ENCODE data around the gene AGXT2. TPM values are rescaled to one million over a fixed set of nuclear protein-coding genes. Genes with fewer than 3 reads are reported as not detected.

The AGXT2 gene
- total RNA-seq, 5 donors from 2014 or later (not counting 1 experiment from before 2014, with no cell fraction given), result not detected

GRCh38 chr5:35069188-35069587, 21.4 kb upstream of the AGXT2 start:
- no peak overlapping the region for H3K27ac Mint-ChIP-seq
- H3K36me3 Mint-ChIP-seq, result no peaks in the 10 kb centered on the region
- no peak for ATAC-seq (replicated peaks in 1 of 4)
- Histone ChIP-seq H3K4me1 (ENCODE audit: control insufficient read depth in 1 of 2, extremely low read depth in 1 of 2, insufficient read depth in 2 of 2, low read length in 2 of 2) (no peaks in the 10 kb centered on the region), H3K4me3 (ENCODE audit: control insufficient read depth in 1 of 2, extremely low read depth in 1 of 2, low read length in 1 of 2) (no peak overlapping the region), H3K9me3 (peaks cover 5% of the 10 kb centered on the region), H3K27ac (ENCODE audit: low read length) (no peak overlapping the region), H3K27me3 (replicated peaks in 1 of 2; ENCODE audit: control insufficient read depth in 2 of 2, extremely low read depth in 1 of 2, insufficient read depth in 2 of 2, low read length in 1 of 2) (peaks cover 0 to 4% of the 10 kb centered on the region in 2 experiments), H3K36me3 (ENCODE audit: control insufficient read depth in 2 of 2, extremely low read depth in 1 of 2, insufficient read depth in 1 of 2, low read length in 1 of 2) (no peaks in the 10 kb centered on the region)
- no peak for DNase-seq
- H3K9me3 Mint-ChIP-seq, result no peaks in the 10 kb centered on the region
- H3K4me3 Mint-ChIP-seq, result no peak overlapping the region
- peaks cover 20 to 23% of the 10 kb centered on the region in 2 donors for H3K27me3 Mint-ChIP-seq
- H3K4me1 Mint-ChIP-seq, result no peaks in the 10 kb centered on the region
- POLR2A ChIA-PET, result interaction anchor here in 1 of 2 donors (0.6 kb wide), 1 partner anchor 1017 kb away, joined by 8 read pairs; no protein-coding TSS in a partner anchor
- CTCF ChIA-PET, result no interaction called here
- WGBS (ENCODE audit: insufficient coverage), result 60% methylated on average over 1 of the region's 1 CpG

- no peak overlapping the region for H3K27ac Mint-ChIP-seq
- no peak overlapping the region for H3K4me3 ChIP-seq (ENCODE audit: control insufficient read depth in 1 of 2, extremely low read depth in 1 of 2, low read length in 1 of 2)
- WGBS (ENCODE audit: insufficient coverage), result no CpG with 5 or more reads among the region's 2 CpGs
- H3K9me3 ChIP-seq, result no peaks in the 10 kb centered on the region
- H3K27me3 Mint-ChIP-seq, result peaks cover 15 to 17% of the 10 kb centered on the region in 2 donors
- H3K4me1 ChIP-seq (ENCODE audit: control insufficient read depth in 1 of 2, extremely low read depth in 1 of 2, insufficient read depth in 2 of 2, low read length in 2 of 2), result no peaks in the 10 kb centered on the region
- no peaks in the 10 kb centered on the region for H3K9me3 Mint-ChIP-seq
- no peaks in the 10 kb centered on the region for H3K36me3 Mint-ChIP-seq
- H3K4me3 Mint-ChIP-seq, result no peak overlapping the region
- ChIA-PET CTCF (no interaction called here), POLR2A (no interaction called here)
- H3K4me1 Mint-ChIP-seq, result no peaks in the 10 kb centered on the region
- no peak for DNase-seq
- peaks cover 0 to 4% of the 10 kb centered on the region in 2 experiments for H3K27me3 ChIP-seq (replicated peaks in 1 of 2; ENCODE audit: control insufficient read depth in 2 of 2, extremely low read depth in 1 of 2, insufficient read depth in 2 of 2, low read length in 1 of 2)
- ATAC-seq (replicated peaks in 1 of 4), result no peak
- H3K36me3 ChIP-seq (ENCODE audit: control insufficient read depth in 2 of 2, extremely low read depth in 1 of 2, insufficient read depth in 1 of 2, low read length in 1 of 2), result no peaks in the 10 kb centered on the region
- no peak overlapping the region for H3K27ac ChIP-seq (ENCODE audit: low read length)
Observed at GRCh38 chr5:35067985-35068384, 20.2 kb upstream of the AGXT2 start.

- ATAC-seq (replicated peaks in 1 of 4), result no peak
- H3K27ac ChIP-seq (ENCODE audit: low read length), result no peak overlapping the region
- H3K4me1 ChIP-seq (ENCODE audit: control insufficient read depth in 1 of 2, extremely low read depth in 1 of 2, insufficient read depth in 2 of 2, low read length in 2 of 2), result no peaks in the 10 kb centered on the region
- ChIA-PET POLR2A (no interaction called here), CTCF (no interaction called here)
- H3K9me3 Mint-ChIP-seq, result no peaks in the 10 kb centered on the region
- no peaks in the 10 kb centered on the region for H3K27me3 ChIP-seq (replicated peaks in 1 of 2; ENCODE audit: control insufficient read depth in 2 of 2, extremely low read depth in 1 of 2, insufficient read depth in 2 of 2, low read length in 1 of 2)
- DNase-seq, result no peak
- H3K4me3 ChIP-seq (ENCODE audit: control insufficient read depth in 1 of 2, extremely low read depth in 1 of 2, low read length in 1 of 2), result no peak overlapping the region
- WGBS (ENCODE audit: insufficient coverage), result no CpG with 5 or more reads among the region's 5 CpGs
- H3K36me3 Mint-ChIP-seq, result no peaks in the 10 kb centered on the region
- no peak overlapping the region for H3K27ac Mint-ChIP-seq
- H3K9me3 ChIP-seq, result no peaks in the 10 kb centered on the region
- no peaks in the 10 kb centered on the region for H3K36me3 ChIP-seq (ENCODE audit: control insufficient read depth in 2 of 2, extremely low read depth in 1 of 2, insufficient read depth in 1 of 2, low read length in 1 of 2)
- peaks cover 13 to 17% of the 10 kb centered on the region in 2 donors for H3K27me3 Mint-ChIP-seq
- no peak overlapping the region for H3K4me3 Mint-ChIP-seq
- no peaks in the 10 kb centered on the region for H3K4me1 Mint-ChIP-seq
Observed at GRCh38 chr5:35066260-35066795, 18.6 kb upstream of the AGXT2 start.

- ChIA-PET POLR2A (no interaction called here), CTCF (no interaction called here)
- H3K27ac ChIP-seq (ENCODE audit: low read length), result no peak overlapping the region
- H3K27me3 Mint-ChIP-seq, result peaks cover 4 to 15% of the 10 kb centered on the region in 2 donors
- H3K4me3 Mint-ChIP-seq, result no peak overlapping the region
- no peaks in the 10 kb centered on the region for H3K9me3 Mint-ChIP-seq
- H3K27me3 ChIP-seq (replicated peaks in 1 of 2; ENCODE audit: control insufficient read depth in 2 of 2, extremely low read depth in 1 of 2, insufficient read depth in 2 of 2, low read length in 1 of 2), result no peaks in the 10 kb centered on the region
- 100% methylated on average over 1 of the region's 4 CpGs for WGBS (ENCODE audit: insufficient coverage)
- no peaks in the 10 kb centered on the region for H3K36me3 Mint-ChIP-seq
- H3K4me1 ChIP-seq (ENCODE audit: control insufficient read depth in 1 of 2, extremely low read depth in 1 of 2, insufficient read depth in 2 of 2, low read length in 2 of 2), result no peaks in the 10 kb centered on the region
- ATAC-seq (replicated peaks in 1 of 4) (no peak), DNase-seq (no peak)
- no peak overlapping the region for H3K27ac Mint-ChIP-seq
- H3K36me3 ChIP-seq (ENCODE audit: control insufficient read depth in 2 of 2, extremely low read depth in 1 of 2, insufficient read depth in 1 of 2, low read length in 1 of 2), result no peaks in the 10 kb centered on the region
- no peaks in the 10 kb centered on the region for H3K4me1 Mint-ChIP-seq
- H3K9me3 ChIP-seq, result no peaks in the 10 kb centered on the region
- H3K4me3 ChIP-seq (ENCODE audit: control insufficient read depth in 1 of 2, extremely low read depth in 1 of 2, low read length in 1 of 2), result no peak overlapping the region
Observed at GRCh38 chr5:35063414-35063813, 15.7 kb upstream of the AGXT2 start.

GRCh38 chr5:35061211-35061770, 13.5 kb upstream of the AGXT2 start:
- Mint-ChIP-seq H3K27me3 (peaks cover under 1 to 7% of the 10 kb centered on the region in 2 donors), H3K9me3 (no peaks in the 10 kb centered on the region), H3K4me3 (no peak overlapping the region), H3K4me1 (no peaks in the 10 kb centered on the region), H3K27ac (no peak overlapping the region), H3K36me3 (no peaks in the 10 kb centered on the region)
- ChIA-PET CTCF (interaction anchor here in 1 of 2 donors (0.6 kb wide), 1 partner anchor 47 kb away, joined by 4 read pairs; no protein-coding TSS in a partner anchor), POLR2A (no interaction called here)
- ATAC-seq (replicated peaks in 1 of 4), result no peak
- Histone ChIP-seq H3K9me3 (no peaks in the 10 kb centered on the region), H3K4me3 (ENCODE audit: control insufficient read depth in 1 of 2, extremely low read depth in 1 of 2, low read length in 1 of 2) (no peak overlapping the region), H3K27me3 (replicated peaks in 1 of 2; ENCODE audit: control insufficient read depth in 2 of 2, extremely low read depth in 1 of 2, insufficient read depth in 2 of 2, low read length in 1 of 2) (no peaks in the 10 kb centered on the region), H3K36me3 (ENCODE audit: control insufficient read depth in 2 of 2, extremely low read depth in 1 of 2, insufficient read depth in 1 of 2, low read length in 1 of 2) (no peaks in the 10 kb centered on the region), H3K27ac (ENCODE audit: low read length) (no peak overlapping the region), H3K4me1 (ENCODE audit: control insufficient read depth in 1 of 2, extremely low read depth in 1 of 2, insufficient read depth in 2 of 2, low read length in 2 of 2) (no peaks in the 10 kb centered on the region)
- WGBS (ENCODE audit: insufficient coverage), result no CpG with 5 or more reads among the region's 2 CpGs
- DNase-seq, result no peak

GRCh38 chr5:35060236-35060635, 12.5 kb upstream of the AGXT2 start:
- H3K4me3 Mint-ChIP-seq, result no peak overlapping the region
- Histone ChIP-seq H3K4me3 (ENCODE audit: control insufficient read depth in 1 of 2, extremely low read depth in 1 of 2, low read length in 1 of 2) (no peak overlapping the region), H3K36me3 (ENCODE audit: control insufficient read depth in 2 of 2, extremely low read depth in 1 of 2, insufficient read depth in 1 of 2, low read length in 1 of 2) (no peaks in the 10 kb centered on the region), H3K27ac (ENCODE audit: low read length) (no peak overlapping the region), H3K9me3 (no peaks in the 10 kb centered on the region), H3K4me1 (ENCODE audit: control insufficient read depth in 1 of 2, extremely low read depth in 1 of 2, insufficient read depth in 2 of 2, low read length in 2 of 2) (no peaks in the 10 kb centered on the region), H3K27me3 (replicated peaks in 1 of 2; ENCODE audit: control insufficient read depth in 2 of 2, extremely low read depth in 1 of 2, insufficient read depth in 2 of 2, low read length in 1 of 2) (peaks cover 0 to 2% of the 10 kb centered on the region in 2 experiments)
- peaks cover 2 to 3% of the 10 kb centered on the region in 2 donors for H3K27me3 Mint-ChIP-seq
- no peak overlapping the region for H3K27ac Mint-ChIP-seq
- H3K9me3 Mint-ChIP-seq, result no peaks in the 10 kb centered on the region
- ChIA-PET POLR2A (interaction anchor here in 1 of 2 donors (0.6 kb wide), 1 partner anchor 1088 kb away, joined by 5 read pairs; no protein-coding TSS in a partner anchor), CTCF (no interaction called here)
- ATAC-seq (replicated peaks in 1 of 4) (no peak), DNase-seq (no peak)
- 69% methylated on average over 2 of the region's 2 CpGs for WGBS (ENCODE audit: insufficient coverage)
- no peaks in the 10 kb centered on the region for H3K36me3 Mint-ChIP-seq
- no peaks in the 10 kb centered on the region for H3K4me1 Mint-ChIP-seq

Data from T-cell (primary cell).